Measurements from ENCODE around the gene CSTF3.
"Not testable (repeated sequence)": the region's sequence is repeated elsewhere in the genome, so short reads cannot be mapped to it uniquely, and the experiment has no call there.

The CSTF3 gene

GRCh38 chr11:33083918-33084317 is 77.4 kb downstream of the CSTF3 start:
- DNase-seq (ENCODE audit: low read depth) = no peak

DNA sequence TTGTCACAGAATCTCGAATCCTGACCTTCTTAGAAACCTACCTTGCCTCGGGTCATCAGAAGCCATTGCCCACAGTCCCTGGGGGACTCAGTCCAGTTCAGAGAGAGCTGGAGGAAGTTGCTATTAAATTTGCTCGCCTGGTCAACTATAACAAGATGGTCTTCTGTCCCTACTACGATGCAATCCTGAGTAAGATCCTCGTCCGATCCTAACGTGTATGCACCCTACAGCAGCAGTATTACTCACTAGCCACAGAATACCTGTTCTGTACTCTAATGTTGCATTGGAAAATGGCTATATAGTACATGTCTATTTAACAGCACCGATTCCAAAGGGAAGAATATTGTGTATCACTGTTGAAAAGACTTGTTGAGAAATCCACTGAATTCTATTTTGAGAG is 88.8 kb downstream of the CSTF3 start:
- no peak for DNase-seq (ENCODE audit: low read depth)

- no peak for DNase-seq (ENCODE audit: low read depth)
These were observed 92.5 kb downstream of the CSTF3 start for GRCh38 chr11:33068611-33069340.

GRCh38 chr11:33067294-33067693 is 94.0 kb downstream of the CSTF3 start:
- DNase-seq (ENCODE audit: low read depth) = no peak

- no peak for DNase-seq (ENCODE audit: low read depth)
These were observed 95.7 kb downstream of the CSTF3 start for GRCh38 chr11:33065445-33066178.

DNA sequence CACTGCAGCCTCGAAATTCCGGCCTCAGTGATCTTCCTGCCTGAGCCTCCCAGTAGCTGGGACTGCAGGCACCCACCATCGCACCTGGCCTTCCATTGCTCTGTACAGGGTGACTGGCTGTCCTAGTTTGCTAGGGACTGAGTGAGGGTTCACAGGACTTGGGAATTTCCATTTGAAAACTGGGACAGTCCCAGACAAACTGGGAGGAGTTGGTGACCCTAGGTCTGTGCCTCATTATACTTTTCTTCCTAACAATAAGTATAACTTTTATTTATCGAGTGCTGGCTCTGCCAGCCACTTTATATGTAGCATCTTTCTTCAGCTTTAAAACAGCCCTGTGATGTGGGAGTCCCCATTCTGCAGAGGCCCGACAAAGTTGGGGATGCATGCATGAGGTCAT is 96.4 kb downstream of the CSTF3 start:
- no peak for DNase-seq (ENCODE audit: low read depth)

GRCh38 chr11:33064033-33064825 is 97.1 kb downstream of the CSTF3 start:
- DNase-seq (ENCODE audit: low read depth) = peak; percentile 25

- peak; percentile 31 for DNase-seq (ENCODE audit: low read depth)
These were observed 97.9 kb downstream of the CSTF3 start for GRCh38 chr11:33063326-33063881.

- DNase-seq (ENCODE audit: low read depth) = no peak
These were observed 99.1 kb downstream of the CSTF3 start for GRCh38 chr11:33062137-33062536.

- no peak for DNase-seq (ENCODE audit: low read depth)
These were observed 101.0 kb downstream of the CSTF3 start for GRCh38 chr11:33060271-33060670.

GRCh38 chr11:33059331-33060007 is 101.8 kb downstream of the CSTF3 start:
- no peak for DNase-seq (ENCODE audit: low read depth)

- DNase-seq (ENCODE audit: low read depth) = no peak
These were observed 104.0 kb downstream of the CSTF3 start for GRCh38 chr11:33057284-33057683.

- no peak for DNase-seq (ENCODE audit: low read depth)
These were observed 105.9 kb downstream of the CSTF3 start for GRCh38 chr11:33055375-33055774.

DNA sequence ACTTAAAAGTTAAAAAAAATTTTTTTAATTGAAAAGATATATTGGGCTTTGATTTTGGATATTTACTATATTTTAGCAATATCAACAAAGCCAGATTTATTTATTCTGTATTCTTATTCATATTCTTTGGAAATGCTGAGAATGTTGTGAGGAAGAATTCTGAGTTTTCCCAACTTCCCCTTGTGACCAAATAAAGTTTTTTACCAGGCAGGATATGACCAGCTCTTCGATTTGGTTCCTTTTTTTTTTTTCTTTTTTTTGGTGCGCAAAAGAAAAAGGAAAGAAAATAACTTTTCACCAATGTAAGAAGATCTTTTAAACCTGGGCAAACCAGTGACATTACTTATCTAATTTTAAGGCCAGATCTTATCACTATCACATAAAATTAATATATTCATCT is 109.0 kb downstream of the CSTF3 start:
- no peak for DNase-seq (ENCODE audit: low read depth)

GRCh38 chr11:33049565-33050408 is 111.5 kb downstream of the CSTF3 start:
- not testable (repeated sequence) for DNase-seq (ENCODE audit: low read depth)

- DNase-seq (ENCODE audit: low read depth) = not testable (repeated sequence)
These were observed 112.6 kb downstream of the CSTF3 start for GRCh38 chr11:33048701-33049100.

DNA sequence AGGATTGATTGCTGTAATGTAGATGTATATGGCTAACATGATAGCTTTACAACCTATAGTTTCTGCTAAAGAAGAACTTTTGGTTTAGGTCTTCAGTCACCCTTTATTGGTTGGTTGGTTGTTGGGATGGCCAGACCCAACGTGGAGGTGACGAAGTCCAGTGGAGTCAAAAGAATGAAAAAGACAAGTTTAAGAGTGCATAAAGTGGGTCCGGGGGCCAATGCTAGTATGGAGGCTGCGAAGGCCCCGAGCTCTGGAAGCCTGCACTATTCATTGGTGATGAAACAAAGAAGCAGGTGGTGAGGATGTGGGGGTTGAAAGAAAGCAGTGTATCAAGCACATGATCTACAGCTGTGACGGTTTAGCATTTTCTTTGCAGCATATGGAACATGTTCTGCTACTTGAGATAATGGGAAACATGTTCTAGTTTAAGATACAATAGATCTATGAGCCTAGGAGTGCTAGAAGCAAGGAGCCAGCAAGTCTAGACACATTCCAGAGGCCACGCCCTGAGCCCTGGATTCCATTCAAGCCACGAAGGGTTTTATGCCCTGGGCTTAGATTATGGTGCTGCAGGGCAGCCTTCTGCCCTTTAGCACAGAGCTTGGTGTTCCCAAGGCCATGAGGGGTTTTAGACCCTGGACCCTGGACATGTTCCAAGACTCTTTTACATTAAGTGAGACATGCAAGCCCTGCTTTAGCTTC is 115.6 kb downstream of the CSTF3 start:
- no peak for DNase-seq (ENCODE audit: low read depth)

GRCh38 chr11:33044285-33044756 is 117.0 kb downstream of the CSTF3 start:
- no peak for DNase-seq (ENCODE audit: low read depth)

- no peak for DNase-seq (ENCODE audit: low read depth)
These were observed 118.0 kb downstream of the CSTF3 start for GRCh38 chr11:33043221-33043830.

Data from stromal cell of bone marrow (primary cell).